Nephron (organoid): ENCODE data around the gene KCNQ1.

Experiments
- H3K27ac Mint-ChIP-seq, 3 experiments: 2 replicates each; pipeline ENCODE4 v1.8.0; 2020; ENCODE audit warnings: mixed read lengths in 3 of 3, mild to moderate bottlenecking in 2 of 3, moderate library complexity in 1 of 3
- H3K27me3 Mint-ChIP-seq: 2 replicates; pipeline ENCODE4 v1.8.0; 2021; ENCODE audit warnings: low read depth, mild to moderate bottlenecking, moderate library complexity, mixed read lengths
- H3K36me3 Mint-ChIP-seq: 2 replicates; pipeline ENCODE4 v1.8.0; 2020; ENCODE audit warnings: low read depth, mixed read lengths
- H3K4me1 Mint-ChIP-seq: 2 replicates; pipeline ENCODE4 v1.8.0; 2020; ENCODE audit warnings: mixed read lengths
- H3K4me3 Mint-ChIP-seq, 3 experiments: 2 replicates each; pipeline ENCODE4 v1.8.0; 2020; ENCODE audit warnings: mild to moderate bottlenecking in 3 of 3, mixed read lengths in 3 of 3, moderate library complexity in 2 of 3
- H3K9me3 Mint-ChIP-seq: 2 replicates; pipeline ENCODE4 v1.8.0; 2020; ENCODE audit warnings: mixed read lengths
- CTCF ChIP-seq, 3 experiments: fragments of 200-600 bp; sonication (generic); IDR thresholded peaks; one replicate each; pipeline ENCODE4 v1.5.0; 2021; ENCODE audit warnings: antibody characterized with exemption in 3 of 3; ENCODE audit not compliant: unreplicated experiment in 3 of 3

Gene KCNQ1

GRCh38 chr11:2513441-2513840 lies 68.6 kb downstream of the KCNQ1 start:
- Mint-ChIP-seq H3K27me3 (peaks cover 3% of the 10 kb centered on the region), H3K4me1 (no peaks in the 10 kb centered on the region), H3K9me3 (no peaks in the 10 kb centered on the region), H3K4me3 (no peak overlapping the region), H3K27ac (no peak overlapping the region), H3K36me3 (no peaks in the 10 kb centered on the region)
- no peak for TF ChIP-seq CTCF (IDR thresholded peaks at IDR 0.05; ENCODE audit: unreplicated experiment in 3 of 3)

GRCh38 chr11:2515401-2516275 lies 70.8 kb downstream of the KCNQ1 start:
- no peaks in the 10 kb centered on the region for H3K4me1 Mint-ChIP-seq
- H3K27me3 Mint-ChIP-seq, result peaks cover 3% of the 10 kb centered on the region
- H3K9me3 Mint-ChIP-seq, result no peaks in the 10 kb centered on the region
- TF ChIP-seq CTCF (IDR thresholded peaks at IDR 0.05; ENCODE audit: unreplicated experiment in 3 of 3), result no peak
- H3K27ac Mint-ChIP-seq, result no peak overlapping the region
- no peaks in the 10 kb centered on the region for H3K36me3 Mint-ChIP-seq
- H3K4me3 Mint-ChIP-seq, result no peak overlapping the region

GRCh38 chr11:2516276-2517015 lies 71.6 kb downstream of the KCNQ1 start:
- Mint-ChIP-seq H3K36me3 (no peaks in the 10 kb centered on the region), H3K9me3 (no peaks in the 10 kb centered on the region), H3K4me3 (no peak overlapping the region), H3K4me1 (no peaks in the 10 kb centered on the region), H3K27me3 (peaks cover 3% of the 10 kb centered on the region), H3K27ac (no peak overlapping the region)
- TF ChIP-seq CTCF (IDR thresholded peaks at IDR 0.05; ENCODE audit: unreplicated experiment in 3 of 3), result no peak

GRCh38 chr11:2517016-2517385 lies 72.2 kb downstream of the KCNQ1 start:
- no peak for TF ChIP-seq CTCF (IDR thresholded peaks at IDR 0.05; ENCODE audit: unreplicated experiment in 3 of 3)
- no peak overlapping the region for H3K4me3 Mint-ChIP-seq
- peaks cover 3% of the 10 kb centered on the region for H3K27me3 Mint-ChIP-seq
- no peaks in the 10 kb centered on the region for H3K36me3 Mint-ChIP-seq
- no peaks in the 10 kb centered on the region for H3K9me3 Mint-ChIP-seq
- no peaks in the 10 kb centered on the region for H3K4me1 Mint-ChIP-seq
- H3K27ac Mint-ChIP-seq, result no peak overlapping the region

- Mint-ChIP-seq H3K36me3 (no peaks in the 10 kb centered on the region), H3K27ac (no peak overlapping the region), H3K9me3 (no peaks in the 10 kb centered on the region), H3K4me3 (no peak overlapping the region), H3K27me3 (peaks cover 3% of the 10 kb centered on the region), H3K4me1 (no peaks in the 10 kb centered on the region)
- no peak for TF ChIP-seq CTCF (IDR thresholded peaks at IDR 0.05; ENCODE audit: unreplicated experiment in 3 of 3)
These were observed 72.7 kb downstream of the KCNQ1 start for GRCh38 chr11:2517386-2518064.
